Measurements from ENCODE around the gene NUP88. TPM values are rescaled to one million over a fixed set of nuclear protein-coding genes. Genes with fewer than 3 reads are reported as not detected.

Gene NUP88
- total and polyA plus RNA-seq, 2 donors from 2014 or later: 55.1 to 57.9 TPM

- peaks cover 2 to 22% (median 19%) of the 10 kb centered on the region in 3 donors for H3K36me3 ChIP-seq (ENCODE audit: control insufficient read depth in 2 of 3, insufficient read depth in 3 of 3, low read length in 3 of 3)
- H3K4me1 ChIP-seq (ENCODE audit: control insufficient read depth in 2 of 3, insufficient read depth in 2 of 3, low read depth in 1 of 3, low read length in 3 of 3): no peaks in the 10 kb centered on the region
- no peak overlapping the region for H3K9ac ChIP-seq (ENCODE audit: low read length in 3 of 3)
- H3K4me3 ChIP-seq (ENCODE audit: low read length in 3 of 3): no peak overlapping the region
- intact Hi-C loops (cut with DNase I): no loop called here
- TF ChIP-seq CTCF (IDR thresholded peaks at IDR 0.05; ENCODE audit: borderline replicate concordance, extremely low read depth, insufficient read depth): no peak
- FAIRE-seq: no peak
- no peaks in the 10 kb centered on the region for H3K9me3 ChIP-seq (ENCODE audit: control insufficient read depth in 2 of 3, insufficient read depth in 1 of 3, low read length in 3 of 3)
- no peak overlapping the region for H3K27ac ChIP-seq (ENCODE audit: low read depth in 2 of 2, low read length in 2 of 2)
- peak in 2 of 5 donors; percentile 7 for DNase-seq
- H3K27me3 ChIP-seq (ENCODE audit: control insufficient read depth, insufficient read depth, low read length): no peaks in the 10 kb centered on the region
Measured at GRCh38 chr17:5355421-5356129, 63.9 kb downstream of the NUP88 start.

GRCh38 chr17:5354886-5355415 is 64.5 kb downstream of the NUP88 start:
- DNase-seq: no peak
- no peak overlapping the region for H3K27ac ChIP-seq (ENCODE audit: low read depth in 2 of 2, low read length in 2 of 2)
- no peaks in the 10 kb centered on the region for H3K9me3 ChIP-seq (ENCODE audit: control insufficient read depth in 2 of 3, insufficient read depth in 1 of 3, low read length in 3 of 3)
- no peak overlapping the region for H3K4me3 ChIP-seq (ENCODE audit: low read length in 3 of 3)
- H3K27me3 ChIP-seq (ENCODE audit: control insufficient read depth, insufficient read depth, low read length): no peaks in the 10 kb centered on the region
- H3K4me1 ChIP-seq (ENCODE audit: control insufficient read depth in 2 of 3, insufficient read depth in 2 of 3, low read depth in 1 of 3, low read length in 3 of 3): no peaks in the 10 kb centered on the region
- H3K36me3 ChIP-seq (ENCODE audit: control insufficient read depth in 2 of 3, insufficient read depth in 3 of 3, low read length in 3 of 3): peaks cover 2 to 22% (median 20%) of the 10 kb centered on the region in 3 donors
- no peak overlapping the region for H3K9ac ChIP-seq (ENCODE audit: low read length in 3 of 3)
- intact Hi-C loops (cut with DNase I): no loop called here
- no peak for TF ChIP-seq CTCF (IDR thresholded peaks at IDR 0.05; ENCODE audit: borderline replicate concordance, extremely low read depth, insufficient read depth)
- FAIRE-seq: no peak

- H3K4me1 ChIP-seq (ENCODE audit: control insufficient read depth in 2 of 3, insufficient read depth in 2 of 3, low read depth in 1 of 3, low read length in 3 of 3): no peaks in the 10 kb centered on the region
- intact Hi-C loops (cut with DNase I): no loop called here
- no peak for TF ChIP-seq CTCF (IDR thresholded peaks at IDR 0.05; ENCODE audit: borderline replicate concordance, extremely low read depth, insufficient read depth)
- no peaks in the 10 kb centered on the region for H3K27me3 ChIP-seq (ENCODE audit: control insufficient read depth, insufficient read depth, low read length)
- DNase-seq (no peak), FAIRE-seq (no peak)
- peaks cover 2 to 22% (median 19%) of the 10 kb centered on the region in 3 donors for H3K36me3 ChIP-seq (ENCODE audit: control insufficient read depth in 2 of 3, insufficient read depth in 3 of 3, low read length in 3 of 3)
- no peak overlapping the region for H3K27ac ChIP-seq (ENCODE audit: low read depth in 2 of 2, low read length in 2 of 2)
- no peaks in the 10 kb centered on the region for H3K9me3 ChIP-seq (ENCODE audit: control insufficient read depth in 2 of 3, insufficient read depth in 1 of 3, low read length in 3 of 3)
- H3K4me3 ChIP-seq (ENCODE audit: low read length in 3 of 3): no peak overlapping the region
- no peak overlapping the region for H3K9ac ChIP-seq (ENCODE audit: low read length in 3 of 3)
Measured at GRCh38 chr17:5354310-5354709, 65.2 kb downstream of the NUP88 start.
